H1 (cell line): ENCODE measurements around the gene NRXN2.

ENCODE experiments used
- PHF8 ChIP-seq: fragments of 200-600 bp; sonication (generic); conservative IDR thresholded peaks from 2 replicates; pipeline ENCODE4 v1.7.1; 2012; ENCODE audit warnings: low read depth, mild to moderate bottlenecking, inconsistent platforms, low read length, moderate library complexity
- POLR2A ChIP-seq, 2 experiments: IDR thresholded peaks; 1 replicate in 1 of 2; 2 replicates in 1 of 2; pipeline ENCODE4 v1.6.1; 2011; ENCODE audit warnings: low read depth in 2 of 2, low read length in 2 of 2, mild to moderate bottlenecking in 2 of 2; ENCODE audit errors: control extremely low read depth in 1 of 2
- SP4 ChIP-seq: IDR thresholded peaks from 2 replicates; pipeline ENCODE4 v1.6.1; 2012; ENCODE audit warnings: low read length, inconsistent platforms
- TEAD4 ChIP-seq: IDR thresholded peaks from 2 replicates; pipeline ENCODE4 v1.6.1; 2012; ENCODE audit warnings: low read depth, low read length, inconsistent platforms, mixed read lengths
- YY1 ChIP-seq: IDR thresholded peaks from 2 replicates; pipeline ENCODE4 v1.6.1; 2011; ENCODE audit warnings: low read depth, mild to moderate bottlenecking, low read length
- TF ChIP-seq, protein P1 (sequence below), 3 experiments: IDR thresholded peaks; 1 replicate in 2 of 3; 2 replicates in 1 of 3; pipeline versions ENCODE4 v1.5.1 to v1.6.1; 2011; ENCODE audit warnings: low read length in 3 of 3, mild to moderate bottlenecking in 3 of 3, inconsistent platforms in 2 of 3, low read depth in 1 of 3, moderate library complexity in 1 of 3; ENCODE audit not compliant: insufficient read depth in 1 of 3; ENCODE audit errors: control extremely low read depth in 1 of 3

DNA sequence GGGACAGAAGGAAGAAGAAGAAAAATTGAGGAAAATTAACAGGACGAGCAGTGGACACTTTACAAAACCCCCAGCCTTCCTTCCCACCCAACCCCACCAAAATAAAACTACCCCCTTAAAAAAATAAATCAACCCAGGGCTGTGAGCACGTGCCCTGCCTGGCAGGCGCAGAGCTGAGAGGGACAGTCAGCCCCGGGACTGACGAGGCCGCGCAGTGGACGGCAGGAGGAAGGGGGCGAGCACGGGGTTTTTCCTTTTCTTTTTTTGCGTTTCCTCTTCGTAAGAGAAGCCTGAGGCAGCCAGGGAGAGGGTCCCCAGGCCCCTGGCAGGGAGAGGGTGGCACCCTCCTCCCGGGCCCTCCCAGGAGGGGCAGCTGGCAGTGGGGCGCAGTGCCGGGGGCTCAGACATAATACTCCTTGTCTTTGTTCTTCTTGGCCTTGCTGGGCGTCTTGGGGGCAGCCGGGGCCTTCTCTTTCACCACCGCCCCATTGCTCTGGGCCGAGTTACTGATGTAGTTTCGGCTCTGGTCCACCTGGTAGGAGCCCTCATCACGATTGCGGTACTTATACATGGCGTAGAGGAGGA is 116.1 kb downstream of the NRXN2 start:
- TF ChIP-seq, protein P1, sequence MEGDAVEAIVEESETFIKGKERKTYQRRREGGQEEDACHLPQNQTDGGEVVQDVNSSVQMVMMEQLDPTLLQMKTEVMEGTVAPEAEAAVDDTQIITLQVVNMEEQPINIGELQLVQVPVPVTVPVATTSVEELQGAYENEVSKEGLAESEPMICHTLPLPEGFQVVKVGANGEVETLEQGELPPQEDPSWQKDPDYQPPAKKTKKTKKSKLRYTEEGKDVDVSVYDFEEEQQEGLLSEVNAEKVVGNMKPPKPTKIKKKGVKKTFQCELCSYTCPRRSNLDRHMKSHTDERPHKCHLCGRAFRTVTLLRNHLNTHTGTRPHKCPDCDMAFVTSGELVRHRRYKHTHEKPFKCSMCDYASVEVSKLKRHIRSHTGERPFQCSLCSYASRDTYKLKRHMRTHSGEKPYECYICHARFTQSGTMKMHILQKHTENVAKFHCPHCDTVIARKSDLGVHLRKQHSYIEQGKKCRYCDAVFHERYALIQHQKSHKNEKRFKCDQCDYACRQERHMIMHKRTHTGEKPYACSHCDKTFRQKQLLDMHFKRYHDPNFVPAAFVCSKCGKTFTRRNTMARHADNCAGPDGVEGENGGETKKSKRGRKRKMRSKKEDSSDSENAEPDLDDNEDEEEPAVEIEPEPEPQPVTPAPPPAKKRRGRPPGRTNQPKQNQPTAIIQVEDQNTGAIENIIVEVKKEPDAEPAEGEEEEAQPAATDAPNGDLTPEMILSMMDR (IDR thresholded peaks at IDR 0.05; ENCODE audit: control extremely low read depth in 1 of 3, insufficient read depth in 1 of 3, low read depth in 1 of 3, low read length in 3 of 3): no peak
- TF ChIP-seq PHF8 (no peak), YY1 (no peak), POLR2A (IDR thresholded peaks at IDR 0.05; ENCODE audit: control extremely low read depth in 1 of 2, low read depth in 2 of 2, low read length in 2 of 2) (no peak), SP4 (no peak), TEAD4 (no peak)
